Fibroblast of villous mesenchyme (primary cell): ENCODE measurements around the gene CPSF2. TPM values are rescaled to one million over a fixed set of nuclear protein-coding genes. Genes with fewer than 3 reads are reported as not detected.
"Not testable (repeated sequence)": the region's sequence is repeated elsewhere in the genome, so short reads cannot be mapped to it uniquely, and the experiment has no call there.

Source experiments
- DNase-seq: peaks from one replicate; pipeline ENCODE4 v3.0.0-alpha.2; 2010; ENCODE audit warnings: low read depth
- H3K4me3 ChIP-seq: 2 replicates; pipeline ENCODE4 v1.5.1; 2011; ENCODE audit warnings: low read depth, mild to moderate bottlenecking, low read length
- CTCF ChIP-seq: IDR thresholded peaks from 2 replicates; pipeline ENCODE4 v1.5.1; 2012; ENCODE audit warnings: low read depth, mild to moderate bottlenecking, low read length; ENCODE audit not compliant: insufficient read depth
- total RNA-seq: library from RNA; depleted of rRNA; stranded (reverse); fragments of >200 nt; gene quantifications from 2 replicates; pipeline ENCODE4 v1.2.3, GENCODE V29; 2012

The CPSF2 gene
- total RNA-seq, 1 donor, result 67.8 TPM

- no peak for DNase-seq
- no peak overlapping the region for H3K4me3 ChIP-seq
- TF ChIP-seq CTCF, result no peak
These were observed 83.0 kb downstream of the CPSF2 start for GRCh38 chr14:92204792-92205191.

DNA sequence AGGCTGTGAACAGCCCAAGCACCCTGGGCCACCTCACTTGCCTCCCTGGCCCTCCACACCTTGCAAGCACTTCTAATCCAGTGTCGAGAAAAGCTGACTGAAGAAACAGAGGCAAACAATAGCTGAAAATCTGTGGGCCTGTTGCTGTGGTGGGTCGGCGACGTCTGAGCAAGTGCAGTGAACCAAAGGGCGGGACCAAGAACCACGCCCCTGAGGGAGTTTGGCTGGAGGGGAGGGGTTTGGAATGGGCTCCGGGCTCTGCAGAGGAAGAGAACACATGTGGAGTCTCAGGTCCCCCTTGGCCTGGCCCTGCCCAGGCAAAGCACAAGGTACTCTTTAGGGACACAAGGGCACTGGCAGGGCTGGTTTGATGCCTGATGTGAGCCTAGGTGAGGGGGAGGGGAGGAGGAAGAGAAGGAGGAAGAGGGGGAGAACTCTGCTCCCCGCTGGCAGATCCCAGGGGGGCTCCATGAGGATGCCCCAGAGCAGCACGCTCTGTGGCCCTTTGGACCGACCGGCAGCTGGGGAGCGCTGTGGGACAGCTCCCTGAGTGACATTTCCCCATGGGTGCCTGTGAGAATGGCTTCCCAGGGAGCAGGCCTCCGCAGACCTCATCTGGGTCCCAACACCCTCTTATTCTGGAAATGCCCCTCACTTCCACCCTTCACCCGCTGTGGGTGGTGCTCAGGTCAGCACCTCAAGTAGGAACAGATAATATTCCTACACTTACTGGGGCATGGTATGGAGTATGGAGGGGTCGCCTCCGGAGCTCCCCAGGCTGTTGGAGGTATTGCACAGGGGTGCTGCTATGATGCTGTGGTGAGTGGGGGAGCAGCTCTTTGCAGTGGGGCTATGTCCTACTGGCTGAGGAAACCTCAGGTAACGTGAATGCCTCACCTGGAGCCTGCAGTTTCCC, 85.5 kb downstream of the CPSF2 start:
- TF ChIP-seq CTCF, result no peak

DNA sequence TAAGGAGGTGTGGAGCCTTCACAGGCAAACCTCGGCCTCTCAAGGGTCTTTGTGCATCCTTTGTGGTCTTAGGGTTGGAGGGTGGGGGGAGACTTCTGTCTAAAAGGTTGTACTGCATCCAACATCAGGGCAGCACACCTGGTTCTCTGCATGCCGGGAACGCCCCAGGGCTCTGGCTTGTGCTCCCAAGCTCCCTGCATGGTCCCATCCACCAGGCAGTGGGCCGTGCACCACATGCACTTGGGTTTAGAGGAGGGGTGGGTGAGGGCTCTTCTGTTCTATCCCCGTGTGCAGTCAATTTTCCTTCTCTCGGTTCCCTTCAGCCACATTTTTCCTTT, 86.1 kb downstream of the CPSF2 start:
- DNase-seq, result no peak
- TF ChIP-seq CTCF, result no peak
- no peak overlapping the region for H3K4me3 ChIP-seq

More for the DNA sequence above, 85.5 kb downstream of the CPSF2 start:
- no peak overlapping the region for H3K4me3 ChIP-seq
- DNase-seq, result no peak

GRCh38 chr14:92209141-92209540, 87.4 kb downstream of the CPSF2 start:
- no peak for TF ChIP-seq CTCF
- H3K4me3 ChIP-seq, result no peak overlapping the region
- DNase-seq, result peak; percentile 4

DNA sequence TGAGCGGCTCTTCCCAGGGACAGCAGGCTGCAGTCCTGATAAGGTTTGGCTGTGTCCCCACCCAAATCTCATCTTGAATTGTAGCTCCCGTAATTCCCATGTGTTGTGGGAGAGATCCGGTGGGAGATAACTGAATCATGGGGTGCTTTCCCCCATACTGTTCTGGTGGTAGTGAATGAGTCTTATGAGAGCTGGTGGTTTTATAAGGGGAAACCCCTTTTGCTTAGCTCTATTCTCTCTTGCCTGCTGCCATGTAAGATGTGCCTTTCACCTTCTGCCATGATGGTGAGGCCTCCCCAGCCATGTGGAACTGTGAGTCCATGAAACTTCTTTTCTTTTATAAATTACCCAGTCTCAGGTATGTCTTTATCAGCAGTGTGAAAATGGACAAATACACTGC, 91.4 kb downstream of the CPSF2 start:
- not testable (repeated sequence) for DNase-seq, H3K4me3 ChIP-seq

DNA sequence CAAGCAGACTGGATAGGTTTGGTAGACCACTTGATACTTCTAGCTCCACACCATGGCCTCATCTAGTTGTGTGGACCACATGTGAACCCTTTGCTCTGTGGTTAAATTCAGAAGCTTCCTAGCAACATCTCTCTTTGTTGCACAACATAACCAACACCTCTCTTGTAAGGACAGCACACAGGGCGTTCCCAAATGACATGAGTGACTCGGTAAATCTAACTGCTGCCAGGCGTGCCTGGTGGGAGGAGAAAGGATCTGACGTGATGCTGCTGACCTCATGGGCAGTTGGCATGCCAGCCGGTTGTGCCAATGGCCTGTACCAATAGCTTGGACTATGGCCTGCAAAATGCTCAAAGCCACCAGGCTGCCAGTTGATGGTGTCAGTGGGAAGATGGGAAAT, 93.8 kb downstream of the CPSF2 start:
- TF ChIP-seq CTCF, result no peak
- DNase-seq, result no peak
- H3K4me3 ChIP-seq, result no peak overlapping the region

- no peak for TF ChIP-seq CTCF
- DNase-seq, result peak; percentile 18
- H3K4me3 ChIP-seq, result no peak overlapping the region
These were observed 96.2 kb downstream of the CPSF2 start for GRCh38 chr14:92217936-92218335.

Other genes with a start within 250 kb of the CPSF2 start
- gene FBLN5, start 174.3 kb upstream of the CPSF2 start, total RNA-seq, result 77.7 and 85.0 TPM in 2 replicates
- 28.7 and 45.3 TPM in 2 replicates for gene TRIP11, start 81.9 kb upstream of the CPSF2 start, total RNA-seq
- gene ATXN3, start 15.4 kb upstream of the CPSF2 start, total RNA-seq, result 15.1 and 21.6 TPM in 2 replicates
- gene NDUFB1, start 263 bp upstream of the CPSF2 start, total RNA-seq, result 243 and 263 TPM in 2 replicates
- gene SLC24A4, start 201.2 kb downstream of the CPSF2 start, total RNA-seq, result not detected in 2 replicates